Urothelium cell line (cell line): ENCODE measurements around the gene CDON.
A peak's percentile ranks its signal among the peaks of the same experiment; 100 is the strongest.
"Not testable (repeated sequence)": the region's sequence is repeated elsewhere in the genome, so short reads cannot be mapped to it uniquely, and the experiment has no call there.

ENCODE experiments used
- DNase-seq: peaks from one replicate; pipeline ENCODE4 v3.0.0; 2011; ENCODE audit warnings: low spot score, mixed read lengths
- FAIRE-seq: peaks from 2 replicates; lab custom pipeline; 2011; peaks lifted over from hg19 to GRCh38; lab: Jason Lieb, UNC

Gene CDON

GRCh38 chr11:125931116-125931515 lies 131.6 kb downstream of the CDON start:
- FAIRE-seq, result no peak
- DNase-seq, result no peak

GRCh38 chr11:125930076-125930450 lies 132.6 kb downstream of the CDON start:
- DNase-seq (no peak), FAIRE-seq (no peak)

- no peak for DNase-seq
These were observed 133.1 kb downstream of the CDON start for GRCh38 chr11:125929445-125930075.

DNA sequence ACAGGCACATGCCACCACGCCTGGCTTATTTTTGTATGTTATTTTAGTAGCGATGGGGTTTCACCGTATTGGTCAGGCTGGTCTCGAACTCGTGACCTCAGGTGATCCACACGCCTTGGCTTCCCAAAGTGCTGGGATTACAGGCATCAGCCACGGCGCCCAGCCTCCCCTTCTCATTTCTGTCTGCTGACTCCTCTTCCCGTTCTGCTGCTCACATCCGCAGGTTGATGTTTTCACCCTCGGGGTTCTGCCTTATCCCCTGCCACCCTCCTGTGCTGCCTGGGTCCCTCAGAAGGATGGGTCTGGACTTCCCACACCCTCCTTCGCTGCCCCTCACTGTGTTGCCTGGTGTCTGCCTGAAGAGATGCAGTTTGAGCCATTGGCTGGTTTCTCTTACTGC lies 136.0 kb downstream of the CDON start:
- DNase-seq, result no peak
- no peak for FAIRE-seq

More at GRCh38 chr11:125929445-125930075, 133.1 kb downstream of the CDON start:
- no peak for FAIRE-seq

DNA sequence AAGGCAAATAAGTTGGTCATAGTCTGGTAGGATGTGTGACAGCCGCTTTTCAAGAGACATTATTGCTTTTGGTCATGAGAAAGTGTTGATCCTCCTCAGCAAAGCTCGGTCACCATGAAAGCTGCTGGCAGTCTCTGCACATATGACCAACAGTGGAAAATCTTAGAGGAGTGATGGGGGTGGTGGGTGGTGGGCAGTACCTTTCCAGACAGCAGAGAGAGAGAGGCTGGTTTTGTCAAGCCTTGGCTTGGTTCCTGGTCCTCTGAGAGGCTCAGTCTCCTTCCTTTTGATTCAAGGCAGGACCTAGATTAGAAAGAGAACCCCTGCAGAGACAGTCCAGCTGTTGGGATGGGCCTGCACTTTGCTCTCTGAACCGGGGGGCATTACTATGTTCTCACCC lies 136.9 kb downstream of the CDON start:
- FAIRE-seq, result no peak
- no peak for DNase-seq

- no peak for DNase-seq
- no peak for FAIRE-seq
These were observed 137.4 kb downstream of the CDON start for GRCh38 chr11:125925247-125925740.

DNA sequence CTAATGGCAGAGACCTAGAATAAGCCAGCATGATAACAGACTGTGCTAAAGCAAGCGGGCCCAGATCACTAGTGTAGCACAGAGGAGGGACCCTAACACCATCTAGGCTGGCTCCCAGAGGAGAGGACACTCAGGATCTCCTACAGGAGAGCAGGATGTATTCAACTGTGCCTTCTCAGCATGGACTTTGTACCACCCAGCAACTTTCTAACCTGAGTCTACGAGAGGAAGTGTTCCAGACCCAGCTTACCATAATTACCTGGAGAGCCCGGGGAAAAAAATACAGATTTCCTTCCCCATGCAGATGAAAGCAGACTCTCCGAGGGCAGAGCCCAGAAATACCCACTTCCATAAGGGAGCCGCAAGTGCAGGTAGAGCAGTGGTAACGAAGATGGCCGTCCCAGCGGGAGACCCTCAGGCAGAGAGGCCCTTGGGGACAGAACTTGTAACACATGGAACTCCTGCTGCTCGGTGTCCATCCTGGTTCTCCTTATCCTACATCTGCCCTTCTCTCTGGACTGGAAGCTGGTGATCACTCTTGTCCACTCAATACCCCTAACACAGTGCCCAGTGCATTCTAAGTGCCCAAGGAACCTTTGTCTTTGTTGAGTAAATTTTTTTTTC lies 138.2 kb downstream of the CDON start:
- no peak for FAIRE-seq
- DNase-seq, result no peak

GRCh38 chr11:125923633-125924032 lies 139.0 kb downstream of the CDON start:
- no peak for FAIRE-seq
- no peak for DNase-seq

GRCh38 chr11:125923012-125923579 lies 139.6 kb downstream of the CDON start:
- DNase-seq, result peak; percentile 62

GRCh38 chr11:125922156-125922555 lies 140.5 kb downstream of the CDON start:
- DNase-seq (no peak), FAIRE-seq (no peak)

More at GRCh38 chr11:125923012-125923579, 139.6 kb downstream of the CDON start:
- FAIRE-seq, result no peak

- FAIRE-seq, result no peak
- no peak for DNase-seq
These were observed 141.6 kb downstream of the CDON start for GRCh38 chr11:125921042-125921441.

DNA sequence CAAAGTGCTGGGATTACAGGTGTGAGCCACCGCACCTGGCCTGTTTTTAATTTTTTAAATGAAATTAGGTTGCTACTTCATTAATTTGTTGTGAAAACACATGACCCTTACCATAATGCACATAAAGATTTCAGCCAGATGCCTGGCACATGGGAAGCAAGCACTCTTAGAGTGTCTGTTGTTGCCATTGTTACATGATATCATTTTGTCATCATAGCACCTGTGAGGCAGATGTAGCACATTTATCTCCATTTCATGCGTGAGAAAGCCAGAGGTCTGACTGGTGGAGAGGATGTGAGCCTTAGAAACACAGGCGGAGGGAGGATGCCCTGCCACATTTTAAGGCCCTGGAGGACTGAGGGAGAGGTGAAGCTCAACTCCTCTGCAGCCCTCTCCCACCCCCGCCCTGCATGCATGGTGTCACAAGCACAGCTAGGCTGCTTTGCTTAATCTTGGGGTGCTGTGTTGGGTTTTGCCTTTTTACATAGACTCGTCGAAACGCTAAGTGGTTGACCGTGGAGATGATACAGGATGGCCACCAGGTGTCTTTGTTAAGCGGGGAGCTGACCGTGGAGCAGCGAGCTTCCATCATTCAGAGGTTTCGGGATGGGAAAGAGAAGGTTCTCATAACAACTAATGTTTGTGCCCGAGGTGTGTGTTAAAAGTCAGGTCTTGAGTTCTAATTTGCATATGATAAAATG lies 144.4 kb downstream of the CDON start:
- DNase-seq (no peak), FAIRE-seq (no peak)

- FAIRE-seq, result peak; percentile 73
- DNase-seq, result no peak
These were observed 145.9 kb downstream of the CDON start for GRCh38 chr11:125916683-125917347.

- FAIRE-seq, DNase-seq: not testable (repeated sequence)
These were observed 148.1 kb downstream of the CDON start for GRCh38 chr11:125914601-125915000.

DNA sequence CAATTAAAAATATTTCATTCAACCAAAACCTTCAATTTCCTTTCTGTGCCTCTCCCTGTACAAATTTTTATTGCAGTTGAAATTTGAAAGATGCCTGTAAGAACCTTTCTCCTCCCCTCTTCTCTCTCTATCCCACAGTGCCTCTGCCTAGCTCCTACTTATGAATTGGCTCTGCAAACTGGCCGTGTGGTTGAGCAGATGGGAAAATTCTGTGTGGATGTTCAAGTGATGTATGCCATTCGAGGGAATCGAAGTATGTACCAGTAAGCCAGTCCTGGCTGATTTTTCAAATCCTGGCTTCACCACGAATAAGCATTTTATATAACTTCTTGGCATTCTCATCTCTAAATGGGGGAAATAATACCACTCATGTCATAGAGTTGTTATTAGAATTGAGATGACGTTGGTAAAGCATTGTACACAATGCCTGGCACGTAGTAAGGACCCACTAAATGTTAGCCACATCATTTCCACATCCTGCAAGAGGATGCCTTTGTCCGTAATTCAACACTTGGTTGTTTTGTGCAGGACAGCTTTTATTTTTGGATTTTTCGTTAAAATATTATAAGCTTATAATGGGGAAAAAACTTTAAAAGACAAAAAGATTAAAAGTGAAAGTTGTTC lies 152.3 kb downstream of the CDON start:
- no peak for DNase-seq
- FAIRE-seq, result no peak
